HG02970 (cell line): ENCODE data around the gene USP21.
"Not testable (repeated sequence)": the region's sequence is repeated elsewhere in the genome, so short reads cannot be mapped to it uniquely, and the experiment has no call there.

Source experiments
- ATAC-seq: cut with Tn5 transposase; IDR thresholded peaks from one replicate; pipeline ENCODE4 v1.9.1; 2021; ENCODE audit warnings: mild to moderate bottlenecking, moderate library complexity, moderate number of reproducible peaks; ENCODE audit not compliant: unreplicated experiment, low FRiP score

USP21 gene, protein sequence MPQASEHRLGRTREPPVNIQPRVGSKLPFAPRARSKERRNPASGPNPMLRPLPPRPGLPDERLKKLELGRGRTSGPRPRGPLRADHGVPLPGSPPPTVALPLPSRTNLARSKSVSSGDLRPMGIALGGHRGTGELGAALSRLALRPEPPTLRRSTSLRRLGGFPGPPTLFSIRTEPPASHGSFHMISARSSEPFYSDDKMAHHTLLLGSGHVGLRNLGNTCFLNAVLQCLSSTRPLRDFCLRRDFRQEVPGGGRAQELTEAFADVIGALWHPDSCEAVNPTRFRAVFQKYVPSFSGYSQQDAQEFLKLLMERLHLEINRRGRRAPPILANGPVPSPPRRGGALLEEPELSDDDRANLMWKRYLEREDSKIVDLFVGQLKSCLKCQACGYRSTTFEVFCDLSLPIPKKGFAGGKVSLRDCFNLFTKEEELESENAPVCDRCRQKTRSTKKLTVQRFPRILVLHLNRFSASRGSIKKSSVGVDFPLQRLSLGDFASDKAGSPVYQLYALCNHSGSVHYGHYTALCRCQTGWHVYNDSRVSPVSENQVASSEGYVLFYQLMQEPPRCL

GRCh38 chr1:161159087-161159912 is at the start of gene USP21:
TSS of gene USP21 (plus strand) at chr1:161159500. CDS start at chr1:161160641, 1,141 bp downstream.
- ATAC-seq = peak; percentile 79

GRCh38 chr1:161111117-161111516 is 48.2 kb upstream of the USP21 start:
- no peak for ATAC-seq

DNA sequence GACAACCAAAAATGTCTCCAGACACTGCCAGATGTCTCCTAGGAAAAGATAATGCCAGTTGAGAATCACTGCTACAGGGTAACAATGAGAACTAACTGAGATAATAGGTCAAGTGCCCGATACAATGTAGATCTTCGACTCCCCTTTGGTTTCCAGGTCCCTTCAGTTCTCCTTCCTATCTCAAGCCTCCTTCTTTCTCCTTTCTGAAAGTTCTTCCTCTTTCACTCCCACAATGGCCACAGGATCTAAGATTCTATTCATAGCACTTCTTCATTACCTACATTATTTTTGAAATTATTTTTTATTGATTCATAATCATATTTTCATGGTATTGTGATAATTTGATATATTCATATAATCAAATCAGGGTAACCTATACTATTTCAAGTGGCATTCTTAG is 47.8 kb upstream of the USP21 start:
- no peak for ATAC-seq

DNA sequence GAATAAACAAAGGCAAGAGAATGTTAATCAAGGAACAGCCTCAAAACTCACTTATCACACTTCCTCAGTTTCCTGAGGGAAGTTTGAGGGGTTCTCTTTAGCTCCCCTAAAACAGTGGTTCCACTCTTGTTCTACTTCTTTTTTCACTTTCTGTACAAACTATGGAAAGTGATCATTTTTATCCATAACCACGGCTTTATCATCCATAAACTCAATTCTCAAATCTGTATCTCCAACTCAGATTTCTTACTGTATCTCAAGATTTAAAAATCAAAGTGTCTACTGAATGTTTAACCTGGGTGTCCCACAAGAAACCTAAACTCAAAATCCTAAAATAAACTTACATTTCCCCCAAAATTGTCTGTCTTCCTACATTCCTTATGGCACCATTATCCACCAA is 45.4 kb upstream of the USP21 start:
- ATAC-seq = no peak

GRCh38 chr1:161114556-161114955 is 44.7 kb upstream of the USP21 start:
- no peak for ATAC-seq

DNA sequence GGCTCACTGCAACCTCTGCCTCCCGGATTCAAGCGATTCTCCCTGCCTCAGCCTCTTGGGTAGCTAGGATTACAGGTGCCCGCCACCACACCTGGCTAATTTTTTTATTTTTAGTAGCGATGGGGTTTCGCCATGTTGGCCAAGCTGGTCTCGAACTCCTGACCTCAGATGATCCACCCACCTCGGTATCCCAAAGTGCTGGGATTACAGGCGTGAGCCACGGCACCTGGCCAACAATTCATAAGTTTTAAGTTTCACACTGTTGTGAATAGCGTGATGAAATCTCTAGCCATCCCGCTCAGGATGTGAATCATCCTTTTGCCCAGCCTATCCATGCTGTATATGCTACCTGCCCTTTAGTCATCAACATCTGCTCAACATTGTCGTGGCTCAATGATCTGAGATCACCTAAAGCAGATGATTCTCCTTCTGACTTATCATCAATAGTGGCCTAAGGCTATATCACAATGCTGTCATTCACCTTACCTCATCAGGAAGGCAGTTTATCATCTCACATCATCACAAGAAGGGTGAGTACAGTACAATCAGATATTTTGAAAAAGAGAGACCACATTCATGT is 44.1 kb upstream of the USP21 start:
- no peak for ATAC-seq

DNA sequence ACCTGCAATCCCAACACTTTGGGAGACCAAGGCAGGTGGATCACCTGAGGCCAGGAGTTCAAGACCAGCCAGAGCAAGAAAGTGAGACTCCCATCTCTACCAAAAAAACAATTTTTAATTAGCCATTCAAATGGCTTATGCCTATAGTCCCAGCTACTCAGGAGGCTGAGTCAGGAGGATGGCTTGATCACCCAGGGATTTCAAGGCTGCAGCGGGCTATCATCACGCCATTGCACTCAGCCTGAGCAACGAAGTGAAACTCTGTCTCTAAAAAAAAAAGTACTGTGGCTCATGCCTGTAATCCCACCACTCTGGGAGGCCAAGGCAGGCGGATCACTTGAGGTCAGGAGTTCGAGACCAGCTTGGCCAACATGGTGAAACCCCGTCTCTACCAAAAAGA is 43.3 kb upstream of the USP21 start:
- not testable (repeated sequence) for ATAC-seq

DNA sequence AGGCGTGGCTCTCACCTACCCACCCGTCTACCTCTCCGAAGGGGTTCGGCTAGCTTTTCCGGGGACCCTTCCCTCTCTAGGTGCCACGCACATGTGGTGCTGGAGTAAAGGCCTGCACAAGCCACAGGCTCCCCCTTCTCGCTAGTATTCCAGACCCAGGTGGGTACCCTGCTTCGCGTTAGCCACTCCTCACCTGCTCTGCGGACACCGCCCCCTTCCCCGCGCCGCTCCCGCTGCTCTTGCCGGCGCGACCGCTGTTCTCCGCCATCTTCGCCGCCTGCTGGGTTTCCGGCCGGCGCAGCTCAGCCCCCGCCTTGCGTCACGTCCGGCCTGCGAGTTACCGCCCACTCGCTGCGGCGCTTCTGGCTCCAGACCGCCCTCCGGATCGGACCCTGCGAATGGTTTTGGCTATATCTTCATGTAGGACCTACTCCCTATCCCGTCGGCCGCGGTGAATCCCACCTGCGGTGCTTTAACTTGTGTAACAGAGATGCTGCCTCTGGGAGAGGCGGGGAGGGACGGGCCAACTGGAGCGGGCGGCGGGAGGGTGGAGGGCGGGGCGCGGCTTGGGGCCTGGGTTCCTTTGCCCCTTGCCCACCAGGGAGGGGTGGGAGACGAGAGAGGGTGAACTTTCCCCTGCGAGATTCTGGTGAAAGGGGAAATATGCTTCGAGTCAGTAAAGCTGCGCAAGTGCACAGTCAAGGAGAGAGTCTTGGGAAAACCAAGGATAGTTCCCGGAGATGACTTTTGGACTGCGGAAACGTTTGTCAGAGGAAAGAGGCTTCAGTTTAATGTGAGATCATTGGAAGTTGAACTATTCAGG is 41.3 kb upstream of the USP21 start, which contains the start of the genes NIT1 and PFDN2:
TSS of gene NIT1 (plus strand) at position 347 of the 823 bp plus-strand sequence. CDS start at position 419, 72 bp downstream.
TSS of gene PFDN2 (minus strand) at position 279 of the 823 bp plus-strand sequence. CDS start at position 268, 11 bp downstream.
- peak; percentile 63 for ATAC-seq

DNA sequence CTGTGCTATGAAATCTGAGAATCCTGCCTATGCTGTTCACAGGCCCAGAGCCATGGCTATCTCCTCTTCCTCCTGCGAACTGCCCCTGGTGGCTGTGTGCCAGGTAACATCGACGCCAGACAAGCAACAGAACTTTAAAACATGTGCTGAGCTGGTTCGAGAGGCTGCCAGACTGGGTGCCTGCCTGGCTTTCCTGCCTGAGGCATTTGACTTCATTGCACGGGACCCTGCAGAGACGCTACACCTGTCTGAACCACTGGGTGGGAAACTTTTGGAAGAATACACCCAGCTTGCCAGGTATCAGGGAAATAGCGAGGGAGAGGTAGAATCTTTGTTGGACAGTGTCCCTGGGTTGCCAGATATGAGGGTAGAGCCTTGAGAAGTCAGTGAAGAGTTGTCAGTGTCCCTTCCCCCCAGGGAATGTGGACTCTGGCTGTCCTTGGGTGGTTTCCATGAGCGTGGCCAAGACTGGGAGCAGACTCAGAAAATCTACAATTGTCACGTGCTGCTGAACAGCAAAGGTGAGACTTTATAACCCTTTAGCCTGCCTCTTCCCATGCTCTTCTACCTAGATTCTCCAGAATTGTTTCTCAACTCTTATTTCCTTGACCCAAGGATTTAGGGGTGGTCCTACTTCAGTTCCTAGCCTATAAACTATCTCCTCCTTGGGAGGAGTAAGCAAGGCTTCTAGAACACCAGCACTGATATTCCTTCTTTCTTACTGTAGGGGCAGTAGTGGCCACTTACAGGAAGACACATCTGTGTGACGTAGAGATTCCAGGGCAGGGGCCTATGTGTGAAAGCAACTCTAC is 40.0 kb upstream of the USP21 start:
- no peak for ATAC-seq

- no peak for ATAC-seq
Observed at GRCh38 chr1:161121042-161121650, 38.2 kb upstream of the USP21 start.

GRCh38 chr1:161121834-161122233 is 37.5 kb upstream of the USP21 start:
- no peak for ATAC-seq

GRCh38 chr1:161122967-161123366 is 36.3 kb upstream of the USP21 start:
- ATAC-seq = no peak

- no peak for ATAC-seq
Observed at GRCh38 chr1:161127649-161128048, 31.7 kb upstream of the USP21 start.

- no peak for ATAC-seq
Observed at GRCh38 chr1:161128591-161129420, 30.5 kb upstream of the USP21 start.

DNA sequence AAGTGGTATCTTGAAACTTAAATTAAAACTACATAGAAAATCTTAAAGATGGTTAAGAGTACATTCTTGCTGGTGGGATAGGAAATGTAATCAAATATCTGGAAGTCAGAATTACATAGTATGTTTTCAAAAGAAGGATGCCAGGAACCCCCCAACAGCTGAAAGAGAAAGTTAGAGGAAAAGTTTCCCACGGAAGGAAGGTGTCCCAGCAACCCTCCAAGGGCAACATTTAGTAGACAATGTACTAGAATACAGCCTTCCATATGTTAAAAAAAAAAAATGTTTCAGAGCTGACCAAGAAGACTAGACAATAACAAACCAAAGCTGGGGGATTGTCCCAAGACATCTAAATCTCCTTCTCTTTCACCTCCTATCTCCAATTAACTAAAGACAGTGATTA is 29.0 kb upstream of the USP21 start:
- ATAC-seq = no peak

DNA sequence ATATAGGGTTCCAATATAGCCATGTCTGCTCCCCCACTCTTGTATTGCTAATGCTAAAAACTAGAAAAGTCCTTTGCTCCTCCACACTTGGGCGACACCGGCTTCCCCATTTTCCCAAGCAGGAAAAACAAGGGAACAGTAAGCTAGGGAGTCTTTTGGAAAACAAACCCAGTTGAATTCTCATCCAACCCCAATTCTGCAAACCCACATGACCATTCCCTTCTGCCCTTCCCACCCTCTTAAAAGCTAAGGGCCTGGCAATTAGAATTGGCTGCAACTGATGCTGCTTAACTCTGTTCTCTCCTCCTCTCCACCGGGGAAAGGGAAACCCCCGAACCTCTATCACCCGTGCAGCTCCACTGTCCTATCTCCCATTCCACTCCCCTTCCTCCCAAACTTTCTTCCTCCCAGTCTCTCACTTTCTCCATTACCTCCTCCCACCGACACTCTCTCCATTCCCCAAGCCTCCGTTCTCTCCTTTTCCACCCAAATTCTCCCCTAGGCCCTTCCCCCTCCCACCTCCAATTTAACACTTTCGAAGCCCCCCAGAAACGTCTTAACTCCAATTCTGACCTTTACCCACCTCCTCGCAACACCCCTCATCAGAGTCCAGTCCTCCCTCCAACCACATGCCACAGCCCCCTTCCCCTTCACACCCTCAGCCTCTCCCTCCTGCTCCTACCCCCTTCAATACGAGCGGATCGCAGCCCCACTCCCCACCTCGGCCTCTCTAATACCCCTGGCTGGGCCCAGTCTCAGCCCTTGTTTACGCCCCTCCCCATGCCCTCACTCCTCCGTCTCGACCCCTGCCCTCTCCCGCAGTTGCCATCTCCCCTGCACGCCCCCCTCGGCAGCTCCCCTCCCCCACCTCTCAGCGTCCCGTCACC is 27.5 kb upstream of the USP21 start:
- no peak for ATAC-seq
